ENCODE measurements around the gene AP2A2.

AP2A2 gene

DNA sequence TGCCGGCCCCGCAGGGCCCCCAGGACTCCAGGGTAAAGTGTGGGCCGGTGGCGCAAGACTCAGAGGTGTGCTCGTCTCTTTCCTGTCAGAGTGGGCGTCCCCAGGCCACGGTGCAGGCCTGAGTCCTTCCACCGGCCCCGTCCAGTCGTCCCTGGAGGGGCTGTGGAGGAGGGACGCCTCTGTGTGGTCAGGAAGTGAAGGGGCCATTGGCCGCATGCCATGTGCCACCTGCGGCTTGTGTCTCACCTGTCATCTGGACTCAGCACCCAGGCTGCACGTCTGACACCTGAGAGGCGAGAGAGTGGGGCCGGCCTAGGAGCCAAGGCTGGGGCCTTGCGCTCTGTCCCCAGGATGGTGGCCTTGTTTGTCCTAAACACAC lies 85.6 kb downstream of the AP2A2 start:
- no peaks in the 10 kb centered on the region for H3K9me3 ChIP-seq (ENCODE audit: insufficient read depth, low read depth, low read length)
- H3K9me2 ChIP-seq (replicated peaks; ENCODE audit: low read depth, low read length): no peaks in the 10 kb centered on the region
- H3K36me3 ChIP-seq (ENCODE audit: insufficient read depth, low read length): peaks cover 51% of the 10 kb centered on the region; the same call in 1 of the 2 replicates
- no peaks in the 10 kb centered on the region for H3F3A ChIP-seq (ENCODE audit: low read depth)
- no peak overlapping the region for H3K9ac ChIP-seq (ENCODE audit: low read depth, low read length, poor library complexity, severe bottlenecking)
- H3K79me2 ChIP-seq (ENCODE audit: insufficient read depth, low read length): no peaks in the 10 kb centered on the region
- H4K20me1 ChIP-seq (ENCODE audit: insufficient read depth, low read length, poor library complexity, severe bottlenecking): no peaks in the 10 kb centered on the region
- H3K4me2 ChIP-seq (ENCODE audit: low read depth, low read length, poor library complexity, severe bottlenecking): no peak overlapping the region
- H3K4me1 ChIP-seq (ENCODE audit: insufficient read depth, low read length, poor library complexity, severe bottlenecking): no peaks in the 10 kb centered on the region
- TF ChIP-seq EZH2phosphoT487 (IDR thresholded peaks at IDR 0.05; ENCODE audit: borderline replicate concordance): no peak
- no peak for TF ChIP-seq CTCF (conservative IDR thresholded peaks at IDR 0.05; ENCODE audit: low read length)
- no peak overlapping the region for H3K4me3 ChIP-seq (ENCODE audit: low read length, poor library complexity, severe bottlenecking)
- no peak overlapping the region for H2AFZ ChIP-seq (ENCODE audit: low read length)
- no peaks in the 10 kb centered on the region for H3K27me3 ChIP-seq (ENCODE audit: insufficient read depth, low read length, poor library complexity, severe bottlenecking)

DNA sequence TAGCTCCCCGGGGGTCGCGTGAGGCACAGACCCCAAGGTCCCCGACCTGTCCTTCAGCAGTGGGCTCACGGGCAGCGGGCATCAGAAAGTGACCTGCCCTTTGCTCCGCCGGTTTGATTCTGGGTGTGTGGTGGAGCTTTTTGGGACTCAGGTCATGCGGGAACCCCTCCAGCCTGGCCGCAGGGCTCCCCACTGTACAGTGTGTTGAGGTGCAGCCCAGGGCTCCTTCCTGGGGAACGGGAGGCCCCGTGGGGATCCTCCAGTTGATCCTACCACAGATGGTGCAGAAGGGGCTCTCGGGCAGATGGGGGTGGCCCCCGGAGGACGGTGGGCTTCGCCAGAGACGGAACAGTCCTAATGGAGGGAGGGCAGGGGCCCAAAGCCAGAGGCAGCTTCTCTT lies 86.6 kb downstream of the AP2A2 start:
- Histone ChIP-seq H3K4me1 (ENCODE audit: insufficient read depth, low read length, poor library complexity, severe bottlenecking) (no peaks in the 10 kb centered on the region), H3K4me2 (ENCODE audit: low read depth, low read length, poor library complexity, severe bottlenecking) (no peak overlapping the region), H3K9me3 (ENCODE audit: insufficient read depth, low read depth, low read length) (no peaks in the 10 kb centered on the region), H3K4me3 (ENCODE audit: low read length, poor library complexity, severe bottlenecking) (no peak overlapping the region), H4K20me1 (ENCODE audit: insufficient read depth, low read length, poor library complexity, severe bottlenecking) (no peaks in the 10 kb centered on the region), H3F3A (ENCODE audit: low read depth) (no peaks in the 10 kb centered on the region), H3K9ac (ENCODE audit: low read depth, low read length, poor library complexity, severe bottlenecking) (no peak overlapping the region), H3K9me2 (replicated peaks; ENCODE audit: low read depth, low read length) (no peaks in the 10 kb centered on the region), H3K27me3 (ENCODE audit: insufficient read depth, low read length, poor library complexity, severe bottlenecking) (no peaks in the 10 kb centered on the region), H3K79me2 (ENCODE audit: insufficient read depth, low read length) (no peaks in the 10 kb centered on the region), H2AFZ (ENCODE audit: low read length) (no peak overlapping the region), H3K36me3 (ENCODE audit: insufficient read depth, low read length) (peaks cover 43% of the 10 kb centered on the region; the same call in 1 of the 2 replicates)
- TF ChIP-seq EZH2phosphoT487 (IDR thresholded peaks at IDR 0.05; ENCODE audit: borderline replicate concordance) (no peak), CTCF (conservative IDR thresholded peaks at IDR 0.05; ENCODE audit: low read length) (no peak)

- H3K4me3 ChIP-seq (ENCODE audit: low read length, poor library complexity, severe bottlenecking): no peak overlapping the region
- H3K4me2 ChIP-seq (ENCODE audit: low read depth, low read length, poor library complexity, severe bottlenecking): no peak overlapping the region
- peaks cover 39% of the 10 kb centered on the region; the same call in 1 of the 2 replicates for H3K36me3 ChIP-seq (ENCODE audit: insufficient read depth, low read length)
- H3F3A ChIP-seq (ENCODE audit: low read depth): no peaks in the 10 kb centered on the region
- H3K4me1 ChIP-seq (ENCODE audit: insufficient read depth, low read length, poor library complexity, severe bottlenecking): no peaks in the 10 kb centered on the region
- H2AFZ ChIP-seq (ENCODE audit: low read length): no peak overlapping the region
- no peaks in the 10 kb centered on the region for H3K9me3 ChIP-seq (ENCODE audit: insufficient read depth, low read depth, low read length)
- no peak overlapping the region for H3K9ac ChIP-seq (ENCODE audit: low read depth, low read length, poor library complexity, severe bottlenecking)
- no peak for TF ChIP-seq CTCF (conservative IDR thresholded peaks at IDR 0.05; ENCODE audit: low read length)
- TF ChIP-seq EZH2phosphoT487 (IDR thresholded peaks at IDR 0.05; ENCODE audit: borderline replicate concordance): no peak
- no peaks in the 10 kb centered on the region for H3K9me2 ChIP-seq (replicated peaks; ENCODE audit: low read depth, low read length)
- no peaks in the 10 kb centered on the region for H4K20me1 ChIP-seq (ENCODE audit: insufficient read depth, low read length, poor library complexity, severe bottlenecking)
- H3K27me3 ChIP-seq (ENCODE audit: insufficient read depth, low read length, poor library complexity, severe bottlenecking): no peaks in the 10 kb centered on the region
- H3K79me2 ChIP-seq (ENCODE audit: insufficient read depth, low read length): no peaks in the 10 kb centered on the region
These were observed 87.3 kb downstream of the AP2A2 start for GRCh38 chr11:1012740-1013630.

Measured in Loucy (cell line).